Osteoblast (primary cell): ENCODE data around the gene GIMAP1. TPM values are rescaled to one million over a fixed set of nuclear protein-coding genes. Genes with fewer than 3 reads are reported as not detected.

Source experiments
- DNase-seq: peaks from one replicate; pipeline ENCODE4 v3.0.0; 2011; ENCODE audit warnings: low spot score, mixed read lengths; ENCODE audit not compliant: insufficient read length; ENCODE audit errors: missing footprints
- H2AFZ ChIP-seq: 2 replicates; pipeline ENCODE4 v1.6.0; 2011; ENCODE audit warnings: mild to moderate bottlenecking, low read length
- H3K27ac ChIP-seq: 2 replicates; pipeline ENCODE4 v1.5.1; 2011; ENCODE audit warnings: mild to moderate bottlenecking, low read depth, low read length, moderate library complexity
- H3K27me3 ChIP-seq: 2 replicates; pipeline ENCODE4 v1.6.0; 2012; ENCODE audit warnings: mild to moderate bottlenecking, control low read depth, inconsistent platforms, low read length, moderate library complexity; ENCODE audit not compliant: insufficient read depth
- H3K36me3 ChIP-seq: 2 replicates; pipeline ENCODE4 v1.5.1; 2011; ENCODE audit warnings: mild to moderate bottlenecking, low read length, control low read depth, moderate library complexity; ENCODE audit not compliant: insufficient read depth
- H3K4me1 ChIP-seq: 2 replicates; pipeline ENCODE4 v1.5.1; 2011; ENCODE audit warnings: mild to moderate bottlenecking, low read length, control low read depth, moderate library complexity; ENCODE audit not compliant: insufficient read depth
- H3K4me2 ChIP-seq: 2 replicates; pipeline ENCODE4 v1.6.0; 2011; ENCODE audit warnings: mild to moderate bottlenecking, low read length; ENCODE audit not compliant: insufficient read depth
- H3K4me3 ChIP-seq: fragments of 200-600 bp; sonication (generic); 3 replicates; pipeline ENCODE4 v1.5.1; 2012; ENCODE audit warnings: mild to moderate bottlenecking, low read length, inconsistent platforms; ENCODE audit not compliant: insufficient read depth
- H3K79me2 ChIP-seq: 2 replicates; pipeline ENCODE4 v1.6.0; 2012; ENCODE audit warnings: mild to moderate bottlenecking, low read length, control low read depth, inconsistent platforms; ENCODE audit not compliant: insufficient read depth
- H3K9me3 ChIP-seq: 2 replicates; pipeline ENCODE4 v1.5.1; 2011; ENCODE audit warnings: low read depth, low read length, control low read depth
- H4K20me1 ChIP-seq: 2 replicates; pipeline ENCODE4 v1.6.0; 2012; ENCODE audit warnings: mild to moderate bottlenecking, low read length, control low read depth; ENCODE audit not compliant: insufficient read depth
- total RNA-seq: library from RNA; depleted of rRNA; stranded (reverse); fragments of >200 nt; gene quantifications from 2 replicates; pipeline ENCODE4 v1.2.3, GENCODE V29; 2012
- TF ChIP-seq, protein P1 (sequence below): IDR thresholded peaks from 2 replicates; pipeline ENCODE4 v1.5.1; 2011; ENCODE audit warnings: mild to moderate bottlenecking, low read depth, low read length, moderate library complexity; ENCODE audit errors: extremely low read depth

Gene GIMAP1
- total RNA-seq, 1 donor, result not detected

DNA sequence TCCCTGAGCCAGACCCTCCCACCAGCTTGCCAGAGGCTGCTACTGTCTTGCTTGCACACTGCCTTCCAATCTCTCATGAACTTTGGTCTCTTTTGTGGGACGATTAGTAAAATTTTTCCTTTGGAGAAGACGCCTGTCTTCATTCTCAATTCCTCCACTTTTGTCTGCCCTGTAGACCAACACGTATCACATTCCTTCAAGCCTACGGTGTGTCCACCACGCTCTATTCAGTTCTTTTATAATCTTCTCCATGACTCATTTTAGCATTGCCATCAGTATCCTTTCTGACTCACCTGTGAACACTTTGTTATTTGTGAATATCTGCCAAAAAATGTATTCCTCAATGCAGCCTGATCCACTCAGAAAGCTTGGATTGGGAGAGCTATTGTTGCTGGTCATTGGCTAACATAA, 22.2 kb downstream of the GIMAP1 start:
- Histone ChIP-seq H3K27me3 (no peaks in the 10 kb centered on the region), H3K4me2 (no peak overlapping the region), H3K9me3 (no peaks in the 10 kb centered on the region), H4K20me1 (no peaks in the 10 kb centered on the region), H3K4me3 (no peak overlapping the region), H3K4me1 (no peaks in the 10 kb centered on the region), H3K79me2 (no peaks in the 10 kb centered on the region), H3K27ac (no peak overlapping the region), H2AFZ (no peak overlapping the region), H3K36me3 (no peaks in the 10 kb centered on the region)
- TF ChIP-seq, protein P1, sequence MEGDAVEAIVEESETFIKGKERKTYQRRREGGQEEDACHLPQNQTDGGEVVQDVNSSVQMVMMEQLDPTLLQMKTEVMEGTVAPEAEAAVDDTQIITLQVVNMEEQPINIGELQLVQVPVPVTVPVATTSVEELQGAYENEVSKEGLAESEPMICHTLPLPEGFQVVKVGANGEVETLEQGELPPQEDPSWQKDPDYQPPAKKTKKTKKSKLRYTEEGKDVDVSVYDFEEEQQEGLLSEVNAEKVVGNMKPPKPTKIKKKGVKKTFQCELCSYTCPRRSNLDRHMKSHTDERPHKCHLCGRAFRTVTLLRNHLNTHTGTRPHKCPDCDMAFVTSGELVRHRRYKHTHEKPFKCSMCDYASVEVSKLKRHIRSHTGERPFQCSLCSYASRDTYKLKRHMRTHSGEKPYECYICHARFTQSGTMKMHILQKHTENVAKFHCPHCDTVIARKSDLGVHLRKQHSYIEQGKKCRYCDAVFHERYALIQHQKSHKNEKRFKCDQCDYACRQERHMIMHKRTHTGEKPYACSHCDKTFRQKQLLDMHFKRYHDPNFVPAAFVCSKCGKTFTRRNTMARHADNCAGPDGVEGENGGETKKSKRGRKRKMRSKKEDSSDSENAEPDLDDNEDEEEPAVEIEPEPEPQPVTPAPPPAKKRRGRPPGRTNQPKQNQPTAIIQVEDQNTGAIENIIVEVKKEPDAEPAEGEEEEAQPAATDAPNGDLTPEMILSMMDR, result no peak
- no peak for DNase-seq

- Histone ChIP-seq H3K36me3 (no peaks in the 10 kb centered on the region), H2AFZ (no peak overlapping the region), H3K4me3 (no peak overlapping the region), H3K79me2 (no peaks in the 10 kb centered on the region), H3K4me2 (no peak overlapping the region), H3K4me1 (no peaks in the 10 kb centered on the region), H3K9me3 (no peaks in the 10 kb centered on the region), H3K27ac (no peak overlapping the region), H4K20me1 (no peaks in the 10 kb centered on the region), H3K27me3 (no peaks in the 10 kb centered on the region)
- TF ChIP-seq, protein P1, result no peak
- no peak for DNase-seq
These were observed 22.6 kb downstream of the GIMAP1 start for GRCh38 chr7:150739033-150739432.

- DNase-seq, result no peak
- H3K9me3 ChIP-seq, result no peaks in the 10 kb centered on the region
These were observed 23.6 kb downstream of the GIMAP1 start for GRCh38 chr7:150740053-150740452.

DNA sequence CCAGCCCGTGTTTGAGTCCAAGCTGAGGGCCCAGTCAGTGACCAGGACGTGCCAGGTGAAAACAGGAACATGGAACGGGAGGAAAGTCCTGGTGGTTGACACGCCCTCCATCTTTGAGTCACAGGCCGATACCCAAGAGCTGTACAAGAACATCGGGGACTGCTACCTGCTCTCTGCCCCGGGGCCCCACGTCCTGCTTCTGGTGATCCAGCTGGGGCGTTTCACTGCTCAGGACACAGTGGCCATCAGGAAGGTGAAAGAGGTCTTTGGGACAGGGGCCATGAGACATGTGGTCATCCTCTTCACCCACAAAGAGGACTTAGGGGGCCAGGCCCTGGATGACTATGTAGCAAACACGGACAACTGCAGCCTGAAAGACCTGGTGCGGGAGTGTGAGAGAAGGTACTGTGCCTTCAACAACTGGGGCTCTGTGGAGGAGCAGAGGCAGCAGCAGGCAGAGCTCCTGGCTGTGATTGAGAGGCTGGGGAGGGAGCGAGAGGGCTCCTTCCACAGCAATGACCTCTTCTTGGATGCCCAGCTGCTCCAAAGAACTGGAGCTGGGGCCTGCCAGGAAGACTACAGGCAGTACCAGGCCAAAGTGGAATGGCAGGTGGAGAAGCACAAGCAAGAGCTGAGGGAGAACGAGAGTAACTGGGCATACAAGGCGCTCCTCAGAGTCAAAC, 26.0 kb downstream of the GIMAP1 start:
- Histone ChIP-seq H3K27me3 (no peaks in the 10 kb centered on the region), H3K27ac (no peak overlapping the region), H4K20me1 (no peaks in the 10 kb centered on the region), H3K9me3 (no peaks in the 10 kb centered on the region), H3K4me1 (no peaks in the 10 kb centered on the region), H2AFZ (no peak overlapping the region), H3K36me3 (no peaks in the 10 kb centered on the region), H3K79me2 (no peaks in the 10 kb centered on the region), H3K4me3 (no peak overlapping the region), H3K4me2 (no peak overlapping the region)
- TF ChIP-seq, protein P1, result no peak
- no peak for DNase-seq

More at GRCh38 chr7:150740053-150740452, 23.6 kb downstream of the GIMAP1 start:
- H3K79me2 ChIP-seq, result no peaks in the 10 kb centered on the region
- no peaks in the 10 kb centered on the region for H4K20me1 ChIP-seq
- TF ChIP-seq, protein P1, result no peak
- H3K27ac ChIP-seq, result no peak overlapping the region
- H3K4me3 ChIP-seq, result no peak overlapping the region
- no peaks in the 10 kb centered on the region for H3K36me3 ChIP-seq
- no peak overlapping the region for H3K4me2 ChIP-seq
- H3K27me3 ChIP-seq, result no peaks in the 10 kb centered on the region
- H3K4me1 ChIP-seq, result no peaks in the 10 kb centered on the region
- no peak overlapping the region for H2AFZ ChIP-seq
